Mammary epithelial cell (primary cell): Measurements from ENCODE around the gene EPN1.

Experiments used
- CTCF ChIP-seq, 2 donors: IDR thresholded peaks in 1 of 2; conservative IDR thresholded peaks in 1 of 2; 2 replicates each; pipeline ENCODE4 v1.5.1; 2011 to 2012; ENCODE audit warnings: inconsistent platforms in 2 of 2, low read length in 2 of 2, mild to moderate bottlenecking in 2 of 2, control low read depth in 1 of 2, low read depth in 1 of 2; ENCODE audit not compliant: insufficient read depth in 1 of 2; ENCODE audit errors: extremely low read depth in 1 of 2
- EZH2 ChIP-seq: IDR thresholded peaks from 2 replicates; pipeline ENCODE4 v1.6.1; 2012; ENCODE audit warnings: low read length, inconsistent platforms, borderline replicate concordance

GRCh38 chr19:55656552-55656951 is 18.5 kb upstream of the EPN1 start:
- TF ChIP-seq CTCF (conservative IDR thresholded peaks at IDR 0.05 in 1 of 2, IDR thresholded peaks at IDR 0.05 in 1 of 2; ENCODE audit: extremely low read depth in 1 of 2, insufficient read depth in 1 of 2, low read depth in 1 of 2, low read length in 2 of 2) (no peak), EZH2 (no peak)
